Activated T-cell treated with anti-CD3 and anti-CD28 coated beads, Interleukin-2, amount 50 U/mL, for 1 hour (primary cell): ENCODE measurements around the gene ENPP7.

Experiments
- DNase-seq: peaks from one replicate; pipeline ENCODE4 v3.0.0-alpha.2; 2020

ENPP7 gene, protein sequence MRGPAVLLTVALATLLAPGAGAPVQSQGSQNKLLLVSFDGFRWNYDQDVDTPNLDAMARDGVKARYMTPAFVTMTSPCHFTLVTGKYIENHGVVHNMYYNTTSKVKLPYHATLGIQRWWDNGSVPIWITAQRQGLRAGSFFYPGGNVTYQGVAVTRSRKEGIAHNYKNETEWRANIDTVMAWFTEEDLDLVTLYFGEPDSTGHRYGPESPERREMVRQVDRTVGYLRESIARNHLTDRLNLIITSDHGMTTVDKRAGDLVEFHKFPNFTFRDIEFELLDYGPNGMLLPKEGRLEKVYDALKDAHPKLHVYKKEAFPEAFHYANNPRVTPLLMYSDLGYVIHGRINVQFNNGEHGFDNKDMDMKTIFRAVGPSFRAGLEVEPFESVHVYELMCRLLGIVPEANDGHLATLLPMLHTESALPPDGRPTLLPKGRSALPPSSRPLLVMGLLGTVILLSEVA

DNA sequence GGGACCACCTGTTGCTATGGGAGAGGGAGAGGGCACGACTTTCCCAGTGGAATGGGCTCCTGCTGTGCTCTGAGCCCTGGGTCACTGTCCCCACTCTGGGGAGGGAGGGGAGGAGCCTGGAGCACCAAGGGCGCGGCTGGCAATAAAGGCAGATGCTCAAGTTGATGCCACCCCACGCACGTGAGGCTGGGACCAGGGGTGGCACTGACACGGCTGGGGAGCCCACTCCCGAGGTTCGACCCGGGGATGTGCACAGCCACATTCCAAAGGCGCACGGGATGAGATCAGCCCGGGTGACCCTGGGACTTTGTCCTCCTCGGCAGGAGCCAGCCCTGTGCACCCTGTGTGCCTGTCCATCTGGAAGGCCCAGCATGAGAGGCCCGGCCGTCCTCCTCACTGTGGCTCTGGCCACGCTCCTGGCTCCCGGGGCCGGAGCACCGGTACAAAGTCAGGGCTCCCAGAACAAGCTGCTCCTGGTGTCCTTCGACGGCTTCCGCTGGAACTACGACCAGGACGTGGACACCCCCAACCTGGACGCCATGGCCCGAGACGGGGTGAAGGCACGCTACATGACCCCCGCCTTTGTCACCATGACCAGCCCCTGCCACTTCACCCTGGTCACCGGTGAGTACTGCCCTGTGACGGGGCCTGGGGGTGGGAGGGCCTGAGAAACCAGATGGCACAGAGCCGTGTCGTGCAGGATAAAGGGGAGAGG is at the start of gene ENPP7:
Gene ENPP7, plus strand, starts transcription at position 175 of the 715 bp plus-strand sequence. Its CDS starts 197 bp downstream, at position 372.
- DNase-seq: no peak

DNA sequence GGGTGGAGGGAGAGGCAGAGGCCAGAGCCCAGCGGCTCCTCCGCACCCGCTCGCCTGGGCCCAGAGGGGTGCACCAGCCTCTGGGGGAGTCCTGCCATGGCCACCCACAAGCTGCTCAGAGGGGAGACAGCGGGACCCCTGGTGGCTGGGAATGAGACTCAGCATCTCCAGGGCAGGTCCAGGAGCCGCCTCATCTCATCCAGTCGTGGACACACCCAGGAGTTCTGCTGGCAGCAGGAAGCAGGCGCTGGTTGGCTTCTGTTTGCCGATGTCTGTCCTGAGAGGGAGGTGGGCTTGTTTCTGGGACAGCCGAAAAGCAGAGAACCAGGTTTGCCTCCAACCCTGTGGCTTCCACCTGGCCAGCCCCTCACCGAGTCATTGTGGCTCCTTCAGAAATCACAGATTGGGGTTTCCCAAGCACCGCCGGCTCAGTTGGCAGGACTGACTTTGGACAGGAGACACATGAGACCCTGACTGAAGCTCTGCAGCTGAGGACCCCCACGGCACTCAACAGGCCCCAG is 49.6 kb upstream of the ENPP7 start:
- DNase-seq: no peak

GRCh38 chr17:79681628-79682261 is 49.0 kb upstream of the ENPP7 start:
- DNase-seq: no peak

- DNase-seq: no peak
Observed at GRCh38 chr17:79683365-79683764, 47.4 kb upstream of the ENPP7 start.

DNA sequence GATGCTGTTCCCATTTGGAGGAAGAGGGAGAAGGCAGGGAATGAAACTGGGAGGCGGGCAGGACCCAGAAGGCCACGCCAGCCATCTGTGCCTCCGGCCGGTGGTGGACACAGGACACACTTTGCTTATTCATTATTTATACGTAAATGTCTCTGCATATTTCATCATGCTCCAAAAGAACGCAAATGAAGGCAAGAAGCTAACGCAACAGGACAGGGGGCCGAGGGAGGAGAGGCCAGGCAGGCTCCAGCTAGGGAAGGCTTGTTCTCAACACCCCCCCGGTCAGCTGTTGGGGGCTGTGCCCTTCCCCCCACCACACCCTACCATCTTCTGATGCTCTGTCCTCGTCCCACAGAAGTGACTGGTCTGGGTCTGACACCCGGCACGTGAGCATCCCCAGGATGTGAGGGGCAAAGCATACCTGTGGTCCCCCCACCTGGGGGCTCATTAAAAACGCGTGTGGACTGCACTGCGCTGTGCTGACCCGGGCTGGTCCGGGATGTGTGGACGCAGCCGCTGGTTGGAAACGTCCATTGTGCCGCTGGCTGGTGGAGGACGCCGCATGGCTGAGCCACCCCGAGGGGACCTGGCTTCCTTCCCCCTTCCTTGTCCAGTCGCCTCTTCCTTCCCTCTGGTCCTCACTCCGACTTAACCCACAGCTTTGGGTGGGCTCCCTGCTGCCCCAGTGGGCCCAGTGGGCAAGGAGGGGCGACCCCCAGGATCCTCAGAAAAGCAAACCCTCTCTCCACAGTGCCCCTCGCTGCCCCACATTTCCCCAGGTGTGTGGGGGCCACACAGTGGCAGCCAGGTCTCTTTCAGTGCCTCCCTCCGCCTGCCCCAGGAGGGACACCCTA is 46.4 kb upstream of the ENPP7 start:
- no peak for DNase-seq

DNA sequence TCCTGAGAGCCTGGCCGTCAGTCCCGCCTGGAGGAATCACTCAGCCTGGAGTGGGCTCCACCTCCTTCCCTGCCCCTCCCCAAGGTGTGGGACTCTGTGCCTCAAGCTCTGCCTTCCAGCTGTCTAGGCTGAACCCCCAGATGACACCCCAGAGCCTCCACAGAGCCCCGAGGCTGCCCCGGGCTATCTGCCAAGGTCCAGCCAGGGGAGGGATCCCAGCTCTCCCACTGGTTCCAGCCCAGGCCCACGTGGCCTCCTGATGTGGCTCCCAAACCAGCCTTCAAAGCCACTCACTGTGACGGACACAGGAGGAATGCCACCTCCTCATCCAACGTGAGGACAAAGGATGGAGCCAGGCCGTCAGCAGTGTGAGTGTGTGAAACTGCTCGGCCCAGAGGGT is 45.6 kb upstream of the ENPP7 start:
- DNase-seq: no peak

- no peak for DNase-seq
Observed at GRCh38 chr17:79686476-79686875, 44.3 kb upstream of the ENPP7 start.

DNA sequence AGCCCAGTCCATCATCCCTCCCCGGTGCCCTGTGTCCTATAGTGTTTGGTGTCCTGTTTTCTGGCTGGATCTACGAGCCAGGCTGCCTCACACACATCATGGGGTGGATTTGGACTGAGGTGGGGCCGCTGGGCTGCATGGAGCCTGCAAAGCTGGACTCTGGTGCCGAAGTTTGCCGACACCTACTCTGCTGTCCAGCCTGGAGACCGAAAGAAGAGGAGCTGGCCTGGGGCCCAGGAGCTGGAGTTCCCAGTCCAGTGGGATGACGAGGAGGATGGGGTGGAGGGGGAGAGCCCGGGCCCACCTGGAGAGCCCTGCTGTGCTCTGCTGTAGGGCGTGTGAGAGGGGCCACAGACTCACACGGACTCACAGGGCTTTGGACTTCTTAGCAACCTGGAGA is 40.3 kb upstream of the ENPP7 start:
- DNase-seq: no peak

- no peak for DNase-seq
Observed at GRCh38 chr17:79690988-79691836, 39.5 kb upstream of the ENPP7 start.

GRCh38 chr17:79691931-79692330 is 38.8 kb upstream of the ENPP7 start:
- no peak for DNase-seq

- DNase-seq: no peak
Observed at GRCh38 chr17:79693419-79693818, 37.3 kb upstream of the ENPP7 start.

- no peak for DNase-seq
Observed at GRCh38 chr17:79695293-79695790, 35.4 kb upstream of the ENPP7 start.

DNA sequence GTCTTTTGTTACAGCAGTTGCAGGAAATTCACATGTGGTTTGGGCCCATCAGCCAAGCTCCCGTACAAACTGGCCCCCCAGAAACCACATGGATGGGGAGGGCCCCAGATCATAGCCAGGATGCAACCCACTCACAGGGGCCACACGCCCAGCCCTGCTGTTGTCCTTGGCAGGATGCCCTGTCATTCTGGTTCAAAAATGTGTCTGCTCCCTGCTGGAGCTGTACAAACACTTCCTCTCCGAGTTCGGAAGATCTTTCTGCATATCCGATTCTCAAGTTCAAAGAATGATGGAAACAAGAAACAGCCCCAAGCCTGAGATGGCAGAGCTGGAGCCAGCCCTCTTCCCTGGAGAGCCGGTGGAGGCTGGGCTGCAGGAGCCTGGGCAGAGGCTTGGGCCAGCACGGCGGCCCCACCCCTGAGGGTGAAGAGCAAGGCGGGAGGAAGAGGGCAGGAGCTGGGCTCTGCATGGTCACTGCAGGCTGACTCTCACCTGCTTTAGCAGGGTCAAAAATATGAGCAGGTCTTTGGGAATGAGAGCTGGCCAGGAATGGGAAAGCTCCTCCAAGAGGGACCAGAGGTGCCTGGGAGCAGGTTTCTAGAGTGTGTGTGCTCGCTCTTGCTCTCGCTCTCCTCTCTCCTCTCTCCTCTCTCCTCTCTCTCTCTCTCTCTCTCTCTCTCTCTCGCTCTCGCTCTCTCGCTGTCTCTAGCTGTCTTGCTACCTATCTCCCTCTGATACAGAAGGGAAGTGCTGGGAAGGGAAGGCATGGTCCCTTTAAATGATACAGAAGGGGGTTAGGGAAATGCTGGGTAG is 34.7 kb upstream of the ENPP7 start:
- no peak for DNase-seq

DNA sequence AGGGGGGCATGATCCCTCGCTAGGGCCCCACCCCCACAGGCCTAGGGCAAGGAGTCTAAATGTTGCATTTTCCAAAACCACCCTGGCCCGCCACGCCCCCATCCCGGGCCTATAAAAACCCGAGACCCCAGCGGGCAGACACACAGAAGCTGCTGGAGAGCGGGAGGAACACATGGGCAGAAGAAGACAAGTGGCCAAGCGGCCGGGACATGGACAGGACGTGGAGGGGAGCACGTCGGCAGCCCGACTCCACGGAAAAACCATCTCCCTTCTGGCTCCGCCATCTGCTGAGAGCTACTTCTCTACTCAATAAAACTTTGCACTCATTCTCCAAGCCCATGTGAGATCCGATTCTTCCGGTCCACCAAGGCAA is 34.1 kb upstream of the ENPP7 start:
- no peak for DNase-seq

DNA sequence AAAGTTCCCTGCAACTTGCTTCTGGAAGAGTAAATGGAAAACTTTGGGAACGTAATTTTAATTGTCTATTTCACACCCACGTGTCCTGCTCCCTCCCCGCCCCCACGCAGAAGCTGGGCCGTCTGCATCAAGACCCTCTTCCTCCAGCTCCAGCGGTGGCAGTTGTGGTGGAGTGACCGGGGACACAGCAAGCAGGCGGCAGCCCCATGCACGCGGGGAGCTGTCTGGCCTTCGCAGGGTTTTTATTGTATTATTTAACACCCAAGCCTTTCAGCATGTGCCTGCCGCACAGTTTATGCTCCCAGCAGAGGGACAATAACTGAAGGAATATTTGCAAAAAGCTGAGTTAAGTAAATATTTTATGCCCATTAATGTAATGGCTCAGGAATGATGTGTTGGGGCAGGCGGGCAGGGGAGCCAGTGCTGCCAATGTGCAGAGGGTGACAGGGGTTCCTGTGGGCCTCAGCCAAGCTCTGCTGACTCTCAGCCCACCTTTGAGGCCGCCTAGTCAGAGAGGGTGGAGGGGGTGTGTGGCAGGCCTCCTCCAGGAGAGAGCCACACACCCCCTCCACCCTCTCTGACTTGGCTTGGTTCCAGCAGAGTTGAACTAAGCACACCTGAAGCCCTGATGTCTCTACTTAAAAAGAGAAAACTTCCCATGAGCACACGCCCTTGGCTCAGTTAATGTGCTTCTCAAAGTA is 32.4 kb upstream of the ENPP7 start:
- no peak for DNase-seq

DNA sequence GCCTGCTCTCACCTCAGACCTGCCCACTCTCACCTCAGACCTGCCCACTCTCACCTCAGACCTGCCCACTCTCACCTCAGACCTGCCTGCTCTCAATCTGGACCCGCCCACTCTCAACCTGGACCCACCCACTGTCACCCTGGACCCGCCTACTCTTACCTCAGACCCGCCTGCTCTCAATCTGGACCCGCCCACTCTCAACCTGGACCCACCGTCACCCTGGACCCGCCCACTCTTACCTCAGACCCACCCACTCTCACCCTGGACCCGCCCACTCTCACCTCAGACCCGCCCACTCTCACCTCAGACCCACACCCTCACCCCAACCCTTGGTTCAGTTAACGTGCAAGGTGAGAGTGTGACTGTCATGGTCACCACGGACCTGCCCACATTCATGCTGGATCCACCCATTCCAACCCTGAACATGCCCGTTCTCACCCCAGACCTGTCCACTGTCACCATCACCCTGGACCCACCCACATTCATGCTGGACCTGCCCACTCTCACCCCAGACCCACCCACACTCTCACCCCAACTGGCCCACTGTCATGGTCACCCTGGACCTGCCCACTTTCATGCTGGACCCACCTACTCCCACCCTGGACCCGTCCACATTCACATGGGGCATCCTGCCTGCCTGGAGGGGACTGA is 31.2 kb upstream of the ENPP7 start:
- DNase-seq: no peak

DNA sequence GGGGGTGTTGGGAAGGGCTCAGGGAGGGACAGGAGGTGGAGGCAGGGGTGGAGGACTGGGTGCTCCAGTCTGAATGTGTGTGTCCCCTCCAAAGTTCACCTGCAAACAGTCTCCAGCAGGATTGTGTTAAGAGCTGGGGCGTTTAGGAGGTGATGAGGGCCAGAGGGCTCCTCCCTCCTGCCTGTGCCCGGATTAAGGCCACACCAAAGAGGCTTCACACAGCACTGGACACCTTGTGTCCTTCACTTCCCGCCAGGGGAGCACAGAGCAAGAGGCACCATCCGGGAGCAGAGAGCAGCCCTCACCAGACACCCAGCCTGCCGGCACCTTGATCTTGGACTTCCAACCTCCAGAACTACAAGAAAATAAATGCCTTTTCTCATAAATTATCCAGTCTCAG is 30.2 kb upstream of the ENPP7 start:
- no peak for DNase-seq

- DNase-seq: no peak
Observed at GRCh38 chr17:79702034-79702433, 28.7 kb upstream of the ENPP7 start.

GRCh38 chr17:79702550-79703236 is 28.1 kb upstream of the ENPP7 start:
- no peak for DNase-seq
